PC-3 (cell line): ENCODE results near the gene RETREG3. TPM values are rescaled to one million over a fixed set of nuclear protein-coding genes. Genes with fewer than 3 reads are reported as not detected.

Experiments
- ATAC-seq: fragments of 200-7000 bp; cut with Tn5 transposase; 2 replicates; pipeline ENCODE4 v1.9.1; 2020; ENCODE audit warnings: mild to moderate bottlenecking, moderate library complexity
- BruUV-seq: library from RNA; stranded (reverse); fragments of 400-500 nt; replicated peaks from 2 replicates; lab custom pipeline; 2021; lab: Mats Ljungman, UMichigan
- CTCF ChIA-PET: fragments of 300-600 bp; sonication (Branson Sonifier 250); formaldehyde crosslinking; loops from one replicate; lab custom pipeline; 2022; ENCODE audit warnings: antibody characterized with exemption; lab: Charles Lee
- POLR2A ChIA-PET: fragments of 300-600 bp; sonication (Branson Sonifier 250); formaldehyde crosslinking; loops from one replicate; lab custom pipeline; 2022; ENCODE audit warnings: antibody characterized with exemption; ENCODE audit not compliant: unreplicated experiment; lab: Charles Lee
- DNase-seq: peaks from one replicate; pipeline ENCODE4 v3.0.0-alpha.2; 2015
- H2AFZ ChIP-seq: fragments of 300-600 bp; sonication (generic); 2 replicates; pipeline ENCODE4 v1.6.0; 2016; ENCODE audit warnings: antibody characterized with exemption, low read length
- H3F3A ChIP-seq: fragments of 300-600 bp; sonication (generic); one replicate; pipeline ENCODE4 v1.6.0; 2017; ENCODE audit warnings: antibody characterized with exemption, low read length, control low read depth, mild to moderate bottlenecking; ENCODE audit not compliant: unreplicated experiment
- H3K27ac ChIP-seq: fragments of 300-600 bp; sonication (generic); 2 replicates; pipeline ENCODE4 v1.5.1; 2016; ENCODE audit warnings: mild to moderate bottlenecking, low read length
- H3K27me3 ChIP-seq: fragments of 300-600 bp; sonication (generic); 2 replicates; pipeline ENCODE4 v1.6.1; 2016; ENCODE audit warnings: low read length, mixed read lengths
- H3K36me3 ChIP-seq: fragments of 300-600 bp; sonication (generic); 2 replicates; pipeline ENCODE4 v1.6.1; 2016; ENCODE audit warnings: low read depth, mixed run types, low read length, mixed read lengths
- H3K4me1 ChIP-seq: fragments of 300-600 bp; sonication (generic); 2 replicates; pipeline ENCODE4 v1.5.1; 2016; ENCODE audit warnings: low read length; ENCODE audit not compliant: insufficient read depth
- H3K4me2 ChIP-seq: fragments of 300-600 bp; sonication (generic); 2 replicates; pipeline ENCODE4 v1.6.0; 2016; ENCODE audit warnings: low read length
- H3K4me3 ChIP-seq: fragments of 300-600 bp; sonication (generic); 2 replicates; pipeline ENCODE4 v1.5.1; 2016; ENCODE audit warnings: mild to moderate bottlenecking, low read length, mixed read lengths
- H3K79me2 ChIP-seq: fragments of 300-600 bp; sonication (generic); 2 replicates; pipeline ENCODE4 v1.6.1; 2017; ENCODE audit warnings: low read length, mixed read lengths
- H3K9ac ChIP-seq: fragments of 300-600 bp; sonication (generic); 2 replicates; pipeline ENCODE4 v1.6.0; 2016; ENCODE audit warnings: mild to moderate bottlenecking, low read length
- H3K9me2 ChIP-seq: fragments of 300-600 bp; sonication (generic); replicated peaks from 2 replicates; pipeline ENCODE4 v1.6.1; 2016; ENCODE audit warnings: mixed run types, low read length, mixed read lengths
- H3K9me3 ChIP-seq: fragments of 300-600 bp; sonication (generic); 2 replicates; pipeline ENCODE4 v1.6.1; 2016; ENCODE audit warnings: low read length, mixed read lengths
- H4K20me1 ChIP-seq: fragments of 300-600 bp; sonication (generic); 2 replicates; pipeline ENCODE4 v1.6.1; 2016; ENCODE audit warnings: low read length, mixed read lengths
- EZH2 ChIP-seq: fragments of 300-600 bp; sonication (generic); IDR thresholded peaks from one replicate; pipeline ENCODE4 v1.6.1; 2017; ENCODE audit warnings: antibody characterized with exemption, mild to moderate bottlenecking, low read length; ENCODE audit not compliant: unreplicated experiment
- EZH2phosphoT487 ChIP-seq: fragments of 300-600 bp; sonication (generic); IDR thresholded peaks from 2 replicates; pipeline ENCODE4 v1.6.1; 2018; ENCODE audit warnings: mild to moderate bottlenecking, antibody characterized with exemption, low read length, borderline replicate concordance
- intact Hi-C: fragments of 100-400 bp; cut with micrococcal nuclease; formaldehyde crosslinking; loops from 2 replicates; pipeline ENCODE4 v1.9.0; 2023
- total RNA-seq: library from RNA; depleted of rRNA; stranded (reverse); fragments of >200 nt; gene quantifications from 2 replicates; pipeline ENCODE4 v1.2.3, GENCODE V29; 2014
- TF ChIP-seq, protein P1 (sequence below): fragments of 300-600 bp; sonication (generic); conservative IDR thresholded peaks from 2 replicates; pipeline ENCODE4 v1.5.1; 2017; ENCODE audit warnings: antibody characterized with exemption, low read depth, mild to moderate bottlenecking, low read length

The RETREG3 gene
- total RNA-seq, 1 experiment from 2014 or later: 19.3 TPM

DNA sequence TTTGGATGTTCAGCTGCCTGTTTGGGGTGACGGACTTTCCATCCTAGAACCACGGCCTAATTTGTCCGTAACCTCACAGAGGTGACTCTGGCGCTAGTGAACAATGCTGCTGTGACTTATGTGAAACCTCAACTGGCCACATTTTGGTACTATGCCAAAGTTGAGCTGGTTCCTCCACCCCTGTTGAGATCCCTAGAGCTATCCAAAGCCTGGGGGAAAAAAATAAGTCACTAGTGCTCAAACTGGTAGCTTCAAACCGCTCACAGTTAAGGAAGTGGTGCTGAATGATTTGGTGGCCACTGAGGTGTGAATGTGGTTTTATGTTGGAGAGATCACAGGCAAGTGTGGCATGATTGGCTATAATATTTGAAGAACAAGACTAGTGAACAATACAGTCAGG, 38.6 kb upstream of the RETREG3 start:
- no peak for DNase-seq
- ATAC-seq: no peak
- Histone ChIP-seq H3K4me1 (no peaks in the 10 kb centered on the region), H3K9me3 (no peaks in the 10 kb centered on the region), H3K9me2 (no peaks in the 10 kb centered on the region), H3K27ac (no peak overlapping the region), H3F3A (no peaks in the 10 kb centered on the region), H3K9ac (no peak overlapping the region), H3K27me3 (no peaks in the 10 kb centered on the region), H3K4me2 (no peak overlapping the region), H3K79me2 (no peaks in the 10 kb centered on the region), H3K4me3 (no peak overlapping the region), H4K20me1 (no peaks in the 10 kb centered on the region), H3K36me3 (no peaks in the 10 kb centered on the region), H2AFZ (no peak overlapping the region)
- ChIA-PET POLR2A (no interaction called here), CTCF (no interaction called here)
- intact Hi-C loops: no loop called here
- TF ChIP-seq, protein P1, sequence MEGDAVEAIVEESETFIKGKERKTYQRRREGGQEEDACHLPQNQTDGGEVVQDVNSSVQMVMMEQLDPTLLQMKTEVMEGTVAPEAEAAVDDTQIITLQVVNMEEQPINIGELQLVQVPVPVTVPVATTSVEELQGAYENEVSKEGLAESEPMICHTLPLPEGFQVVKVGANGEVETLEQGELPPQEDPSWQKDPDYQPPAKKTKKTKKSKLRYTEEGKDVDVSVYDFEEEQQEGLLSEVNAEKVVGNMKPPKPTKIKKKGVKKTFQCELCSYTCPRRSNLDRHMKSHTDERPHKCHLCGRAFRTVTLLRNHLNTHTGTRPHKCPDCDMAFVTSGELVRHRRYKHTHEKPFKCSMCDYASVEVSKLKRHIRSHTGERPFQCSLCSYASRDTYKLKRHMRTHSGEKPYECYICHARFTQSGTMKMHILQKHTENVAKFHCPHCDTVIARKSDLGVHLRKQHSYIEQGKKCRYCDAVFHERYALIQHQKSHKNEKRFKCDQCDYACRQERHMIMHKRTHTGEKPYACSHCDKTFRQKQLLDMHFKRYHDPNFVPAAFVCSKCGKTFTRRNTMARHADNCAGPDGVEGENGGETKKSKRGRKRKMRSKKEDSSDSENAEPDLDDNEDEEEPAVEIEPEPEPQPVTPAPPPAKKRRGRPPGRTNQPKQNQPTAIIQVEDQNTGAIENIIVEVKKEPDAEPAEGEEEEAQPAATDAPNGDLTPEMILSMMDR: no peak
- TF ChIP-seq EZH2phosphoT487 (no peak), EZH2 (no peak)
- BruUV-seq: no TSS peak

GRCh38 chr17:42642336-42642735, 33.2 kb upstream of the RETREG3 start:
- ATAC-seq (no peak), DNase-seq (no peak)
- TF ChIP-seq, protein P1: no peak
- TF ChIP-seq EZH2phosphoT487: no peak
- TF ChIP-seq EZH2: no peak
- no peak overlapping the region for H3K4me2 ChIP-seq
- H3K4me1 ChIP-seq: no peaks in the 10 kb centered on the region
- H3K9me3 ChIP-seq: no peaks in the 10 kb centered on the region
- H3K79me2 ChIP-seq: no peaks in the 10 kb centered on the region
- POLR2A ChIA-PET: no interaction called here
- no TSS peak for BruUV-seq
- no peaks in the 10 kb centered on the region for H3K36me3 ChIP-seq
- no peaks in the 10 kb centered on the region for H3K27me3 ChIP-seq
- CTCF ChIA-PET: no interaction called here
- intact Hi-C loops: no loop called here
- H3F3A ChIP-seq: no peaks in the 10 kb centered on the region
- no peak overlapping the region for H3K4me3 ChIP-seq
- no peak overlapping the region for H2AFZ ChIP-seq
- no peaks in the 10 kb centered on the region for H4K20me1 ChIP-seq
- no peak overlapping the region for H3K9ac ChIP-seq
- H3K9me2 ChIP-seq: no peaks in the 10 kb centered on the region
- H3K27ac ChIP-seq: no peak overlapping the region

DNA sequence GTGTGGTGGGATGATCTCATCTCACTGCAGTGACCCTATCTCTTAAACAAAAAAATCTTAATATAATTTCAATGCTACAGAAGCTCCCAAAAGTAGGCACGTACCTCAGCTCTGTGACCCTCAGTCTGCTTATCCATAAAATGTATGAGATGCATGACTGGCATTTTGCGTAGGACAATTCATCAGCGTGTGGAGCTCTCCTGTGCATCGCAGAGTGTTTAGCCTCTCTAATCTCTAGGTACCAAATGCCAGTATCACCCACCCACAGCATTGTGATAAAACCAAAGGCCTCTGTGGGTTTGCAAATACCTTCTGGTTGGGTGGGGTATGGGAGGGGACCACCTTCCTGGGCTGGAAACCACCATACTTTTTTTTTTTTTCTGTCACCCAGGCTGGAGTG, 30.9 kb upstream of the RETREG3 start:
- Histone ChIP-seq H4K20me1 (no peaks in the 10 kb centered on the region), H3K4me2 (no peak overlapping the region), H3K36me3 (no peaks in the 10 kb centered on the region), H2AFZ (no peak overlapping the region), H3K4me1 (no peaks in the 10 kb centered on the region), H3F3A (no peaks in the 10 kb centered on the region), H3K9me2 (no peaks in the 10 kb centered on the region), H3K9me3 (no peaks in the 10 kb centered on the region), H3K79me2 (no peaks in the 10 kb centered on the region), H3K4me3 (no peak overlapping the region), H3K27me3 (no peaks in the 10 kb centered on the region), H3K27ac (no peak overlapping the region), H3K9ac (no peak overlapping the region)
- ChIA-PET CTCF (no interaction called here), POLR2A (no interaction called here)
- no peak for DNase-seq
- BruUV-seq: no TSS peak
- TF ChIP-seq EZH2 (no peak), EZH2phosphoT487 (no peak)
- TF ChIP-seq, protein P1: no peak
- no peak for ATAC-seq
- intact Hi-C loops: no loop called here
